ENCODE results near the gene RNU1-3. TPM values are rescaled to one million over a fixed set of nuclear protein-coding genes. Genes with fewer than 3 reads are reported as not detected.
"Not testable (repeated sequence)": the region's sequence is repeated elsewhere in the genome, so short reads cannot be mapped to it uniquely, and the experiment has no call there.

The RNU1-3 gene
- total RNA-seq, 2 experiments from 2014 or later = 820 to 1,043 TPM

- H3K36me3 Mint-ChIP-seq (ENCODE audit: low read depth); H3K9me3 Mint-ChIP-seq; intact Hi-C loops (cut with micrococcal nuclease); POLR2A ChIA-PET; H3K27ac Mint-ChIP-seq; H3K4me1 Mint-ChIP-seq (ENCODE audit: low read depth); H3K4me3 Mint-ChIP-seq; CTCF ChIA-PET; ATAC-seq; H3K27me3 Mint-ChIP-seq: not testable (repeated sequence)
- DNase-seq = peak; percentile 0
These were observed 16.8 kb downstream of the RNU1-3 start for GRCh38 chr1:16649960-16650359.

GRCh38 chr1:16649390-16649789 is 17.4 kb downstream of the RNU1-3 start:
- H3K4me1 Mint-ChIP-seq (ENCODE audit: low read depth); H3K36me3 Mint-ChIP-seq (ENCODE audit: low read depth); H3K9me3 Mint-ChIP-seq; ATAC-seq; H3K27ac Mint-ChIP-seq; H3K4me3 Mint-ChIP-seq; H3K27me3 Mint-ChIP-seq; intact Hi-C loops (cut with micrococcal nuclease); CTCF ChIA-PET; POLR2A ChIA-PET: not testable (repeated sequence)
- peak; percentile 30 for DNase-seq

DNA sequence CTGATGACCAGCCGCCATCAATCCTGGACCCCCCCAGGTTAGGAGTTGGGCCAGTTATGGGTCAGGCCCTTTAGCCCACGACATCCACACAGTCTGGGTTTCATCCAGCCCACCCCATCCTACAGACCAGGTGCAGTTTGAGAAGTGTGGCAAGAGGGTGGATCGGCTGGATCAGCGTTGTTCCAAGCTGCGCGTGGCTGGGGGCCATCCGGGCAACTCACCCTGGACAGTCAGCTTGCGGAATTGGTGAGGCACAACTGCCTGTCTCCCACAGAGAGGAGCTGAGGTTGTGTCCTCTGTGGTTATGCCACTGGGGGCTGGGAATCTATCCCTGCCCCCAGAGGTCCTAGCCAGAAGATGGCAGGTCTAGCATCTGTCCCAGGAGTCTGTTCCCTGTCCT is 18.0 kb downstream of the RNU1-3 start:
- H3K27me3 Mint-ChIP-seq; H3K36me3 Mint-ChIP-seq (ENCODE audit: low read depth); H3K4me1 Mint-ChIP-seq (ENCODE audit: low read depth); H3K9me3 Mint-ChIP-seq; intact Hi-C loops (cut with micrococcal nuclease); CTCF ChIA-PET; DNase-seq; POLR2A ChIA-PET; ATAC-seq; H3K4me3 Mint-ChIP-seq; H3K27ac Mint-ChIP-seq: not testable (repeated sequence)

- H3K4me1 Mint-ChIP-seq (ENCODE audit: low read depth); H3K27ac Mint-ChIP-seq; H3K36me3 Mint-ChIP-seq (ENCODE audit: low read depth); POLR2A ChIA-PET; H3K27me3 Mint-ChIP-seq; H3K9me3 Mint-ChIP-seq; DNase-seq; ATAC-seq; H3K4me3 Mint-ChIP-seq; CTCF ChIA-PET; intact Hi-C loops (cut with micrococcal nuclease): not testable (repeated sequence)
These were observed 18.5 kb downstream of the RNU1-3 start for GRCh38 chr1:16648250-16648649.

GRCh38 chr1:16647179-16648176 is 19.3 kb downstream of the RNU1-3 start:
- peak; percentile 11 for ATAC-seq
- H3K4me1 Mint-ChIP-seq (ENCODE audit: low read depth); H3K9me3 Mint-ChIP-seq; H3K27me3 Mint-ChIP-seq; H3K27ac Mint-ChIP-seq; intact Hi-C loops (cut with micrococcal nuclease); POLR2A ChIA-PET; H3K36me3 Mint-ChIP-seq (ENCODE audit: low read depth); CTCF ChIA-PET: not testable (repeated sequence)
- H3K4me3 Mint-ChIP-seq = peak overlapping the region; percentile 24
- DNase-seq = peak; percentile 52

DNA sequence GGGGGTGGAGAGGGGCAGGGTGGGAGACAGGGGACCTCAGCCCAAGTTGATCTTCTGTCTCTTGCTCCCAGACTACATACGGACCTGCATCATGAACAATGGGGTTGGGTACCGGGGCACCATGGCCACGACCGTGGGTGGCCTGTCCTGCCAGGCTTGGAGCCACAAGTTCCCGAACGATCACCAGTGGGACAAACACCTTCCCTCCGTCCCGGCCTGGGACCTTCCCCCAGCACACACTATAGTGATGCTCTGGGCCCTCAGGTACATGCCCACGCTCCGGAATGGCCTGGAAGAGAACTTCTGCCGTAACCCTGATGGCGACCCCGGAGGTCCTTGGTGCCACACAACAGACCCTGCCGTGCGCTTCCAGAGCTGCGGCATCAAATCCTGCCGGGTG is 20.0 kb downstream of the RNU1-3 start:
- H3K4me3 Mint-ChIP-seq; H3K9me3 Mint-ChIP-seq; POLR2A ChIA-PET; DNase-seq; CTCF ChIA-PET; H3K27me3 Mint-ChIP-seq; H3K36me3 Mint-ChIP-seq (ENCODE audit: low read depth); ATAC-seq; H3K27ac Mint-ChIP-seq; intact Hi-C loops (cut with micrococcal nuclease); H3K4me1 Mint-ChIP-seq (ENCODE audit: low read depth): not testable (repeated sequence)

DNA sequence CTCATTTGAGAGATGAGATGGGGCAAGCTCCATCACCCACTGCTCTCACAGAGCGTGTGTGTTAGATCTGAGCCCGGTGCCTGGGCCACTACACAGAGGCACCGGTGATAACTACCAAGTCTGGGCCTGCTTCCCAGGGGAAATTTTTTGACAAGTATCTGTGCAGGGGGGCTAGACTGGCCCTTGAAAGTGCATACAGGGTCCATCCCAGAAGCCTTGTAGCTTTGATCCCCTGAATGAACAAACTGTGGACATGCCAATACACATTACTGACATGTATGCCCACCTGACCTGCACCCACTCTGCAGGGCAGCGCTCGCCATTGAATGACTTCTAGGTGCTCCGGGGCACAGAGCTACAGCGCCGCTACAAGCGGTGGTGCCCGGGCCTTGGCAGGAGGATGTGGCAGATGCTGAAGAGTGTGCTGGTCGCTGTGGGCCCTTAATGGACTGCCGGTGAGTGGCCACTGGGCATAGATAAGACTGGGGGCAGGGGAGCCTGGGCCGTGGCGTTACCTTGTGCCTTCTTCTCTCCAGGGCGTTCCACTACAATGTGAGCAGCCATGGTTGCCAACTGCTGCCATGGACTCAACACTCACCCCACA is 20.6 kb downstream of the RNU1-3 start:
- H3K9me3 Mint-ChIP-seq; H3K4me1 Mint-ChIP-seq (ENCODE audit: low read depth); CTCF ChIA-PET; intact Hi-C loops (cut with micrococcal nuclease); POLR2A ChIA-PET; H3K27ac Mint-ChIP-seq; H3K36me3 Mint-ChIP-seq (ENCODE audit: low read depth); H3K4me3 Mint-ChIP-seq; ATAC-seq; H3K27me3 Mint-ChIP-seq: not testable (repeated sequence)
- DNase-seq = peak; percentile 2

- H3K9me3 Mint-ChIP-seq; H3K4me3 Mint-ChIP-seq; POLR2A ChIA-PET; H3K27ac Mint-ChIP-seq; H3K4me1 Mint-ChIP-seq (ENCODE audit: low read depth); H3K36me3 Mint-ChIP-seq (ENCODE audit: low read depth); H3K27me3 Mint-ChIP-seq; intact Hi-C loops (cut with micrococcal nuclease); ATAC-seq: not testable (repeated sequence)
- CTCF ChIA-PET = interaction anchor here (1.9 kb wide), 1 partner anchor 10 kb away, joined by 5 read pairs; no protein-coding TSS in a partner anchor
- peak; percentile 24 for DNase-seq
These were observed 21.3 kb downstream of the RNU1-3 start for GRCh38 chr1:16645271-16646060.
